ENCODE results near the gene FAM78B.

The FAM78B gene

GRCh38 chr1:166063701-166064100, 103.1 kb downstream of the FAM78B start:
- DNase-seq = no peak

GRCh38 chr1:166062421-166063070, 104.3 kb downstream of the FAM78B start:
- no peak for DNase-seq

GRCh38 chr1:166057650-166058049, 109.2 kb downstream of the FAM78B start:
- no peak for DNase-seq

- no peak for DNase-seq
Measured at GRCh38 chr1:166053395-166053794, 113.4 kb downstream of the FAM78B start.

GRCh38 chr1:166040202-166040997, 126.4 kb downstream of the FAM78B start:
- no peak for DNase-seq

- DNase-seq = no peak
Measured at GRCh38 chr1:166039436-166040201, 127.2 kb downstream of the FAM78B start.

- no peak for DNase-seq
Measured at GRCh38 chr1:166036092-166036491, 130.7 kb downstream of the FAM78B start.

GRCh38 chr1:166032572-166033371, 134.0 kb downstream of the FAM78B start:
- no peak for DNase-seq

GRCh38 chr1:166031932-166032571, 134.7 kb downstream of the FAM78B start:
- no peak for DNase-seq

GRCh38 chr1:166029196-166029945, 137.4 kb downstream of the FAM78B start:
- no peak for DNase-seq

- DNase-seq = no peak
Measured at GRCh38 chr1:166026555-166026954, 140.2 kb downstream of the FAM78B start.

GRCh38 chr1:166026143-166026542, 140.7 kb downstream of the FAM78B start:
- DNase-seq = no peak

- DNase-seq = no peak
Measured at GRCh38 chr1:166020210-166020609, 146.6 kb downstream of the FAM78B start.
